HuH-7.5 (cell line): ENCODE measurements around the gene GRIK1.
"Not testable (repeated sequence)": the region's sequence is repeated elsewhere in the genome, so short reads cannot be mapped to it uniquely, and the experiment has no call there.

Source experiments
- DNase-seq: peaks from one replicate; pipeline ENCODE4 v3.0.0; 2011; ENCODE audit warnings: low spot score

GRIK1 gene

GRCh38 chr21:29939924-29940275 is at the start of gene GRIK1:
Gene GRIK1 (minus strand): TSS chr21:29939996.
- DNase-seq = no peak

GRCh38 chr21:29987762-29988161 is 48.0 kb upstream of the GRIK1 start:
- no peak for DNase-seq

- no peak for DNase-seq
Observed at GRCh38 chr21:29985866-29986265, 46.1 kb upstream of the GRIK1 start.

- no peak for DNase-seq
Observed at GRCh38 chr21:29979043-29979442, 39.2 kb upstream of the GRIK1 start.

GRCh38 chr21:29975776-29976175 is 36.0 kb upstream of the GRIK1 start:
- DNase-seq = no peak

- DNase-seq = no peak
Observed at GRCh38 chr21:29973258-29973657, 33.5 kb upstream of the GRIK1 start.

GRCh38 chr21:29961291-29962027 is 21.7 kb upstream of the GRIK1 start:
- no peak for DNase-seq

- no peak for DNase-seq
Observed at GRCh38 chr21:29958551-29958950, 18.8 kb upstream of the GRIK1 start.

- not testable (repeated sequence) for DNase-seq
Observed at GRCh38 chr21:29958035-29958434, 18.2 kb upstream of the GRIK1 start.

- no peak for DNase-seq
Observed at GRCh38 chr21:29953690-29954089, 13.9 kb upstream of the GRIK1 start.

- DNase-seq = no peak
Observed at GRCh38 chr21:29953072-29953471, 13.3 kb upstream of the GRIK1 start.

- no peak for DNase-seq
Observed at GRCh38 chr21:29951911-29952310, 12.1 kb upstream of the GRIK1 start.

GRCh38 chr21:29949991-29950390 is 10.2 kb upstream of the GRIK1 start:
- no peak for DNase-seq

GRCh38 chr21:29947119-29947518 is 7.3 kb upstream of the GRIK1 start:
- no peak for DNase-seq

- no peak for DNase-seq
Observed at GRCh38 chr21:29943885-29944284, 4.1 kb upstream of the GRIK1 start.

GRCh38 chr21:29942034-29942433 is 2.2 kb upstream of the GRIK1 start:
- DNase-seq = no peak

GRCh38 chr21:29940991-29941390 is 1.2 kb upstream of the GRIK1 start:
- DNase-seq = no peak

GRCh38 chr21:29940361-29940760 is 565 bp upstream of the GRIK1 start:
- DNase-seq = no peak

GRCh38 chr21:29939104-29939923 is 482 bp downstream of the GRIK1 start:
- DNase-seq = no peak

- DNase-seq = no peak
Observed at GRCh38 chr21:29938776-29939103, 1.1 kb downstream of the GRIK1 start.

GRCh38 chr21:29933088-29933487 is 6.7 kb downstream of the GRIK1 start:
- no peak for DNase-seq

- DNase-seq = no peak
Observed at GRCh38 chr21:29928537-29928936, 11.3 kb downstream of the GRIK1 start.

GRCh38 chr21:29920938-29921337 is 18.9 kb downstream of the GRIK1 start:
- no peak for DNase-seq

- DNase-seq = no peak
Observed at GRCh38 chr21:29914326-29914725, 25.5 kb downstream of the GRIK1 start.
